PC-3 (cell line): Measurements from ENCODE around the gene SH3TC1. TPM values are rescaled to one million over a fixed set of nuclear protein-coding genes. Genes with fewer than 3 reads are reported as not detected.

ENCODE experiments used
- ATAC-seq: fragments of 200-7000 bp; cut with Tn5 transposase; 2 replicates; pipeline ENCODE4 v1.9.1; 2020; ENCODE audit warnings: mild to moderate bottlenecking, moderate library complexity
- BruUV-seq: library from RNA; stranded (reverse); fragments of 400-500 nt; replicated peaks from 2 replicates; lab custom pipeline; 2021; lab: Mats Ljungman, UMichigan
- CTCF ChIA-PET: fragments of 300-600 bp; sonication (Branson Sonifier 250); formaldehyde crosslinking; loops from one replicate; lab custom pipeline; 2022; ENCODE audit warnings: antibody characterized with exemption; lab: Charles Lee
- POLR2A ChIA-PET: fragments of 300-600 bp; sonication (Branson Sonifier 250); formaldehyde crosslinking; loops from one replicate; lab custom pipeline; 2022; ENCODE audit warnings: antibody characterized with exemption; ENCODE audit not compliant: unreplicated experiment; lab: Charles Lee
- DNase-seq: peaks from one replicate; pipeline ENCODE4 v3.0.0-alpha.2; 2015
- H2AFZ ChIP-seq: fragments of 300-600 bp; sonication (generic); 2 replicates; pipeline ENCODE4 v1.6.0; 2016; ENCODE audit warnings: antibody characterized with exemption, low read length
- H3F3A ChIP-seq: fragments of 300-600 bp; sonication (generic); one replicate; pipeline ENCODE4 v1.6.0; 2017; ENCODE audit warnings: antibody characterized with exemption, low read length, control low read depth, mild to moderate bottlenecking; ENCODE audit not compliant: unreplicated experiment
- H3K27ac ChIP-seq: fragments of 300-600 bp; sonication (generic); 2 replicates; pipeline ENCODE4 v1.5.1; 2016; ENCODE audit warnings: mild to moderate bottlenecking, low read length
- H3K27me3 ChIP-seq: fragments of 300-600 bp; sonication (generic); 2 replicates; pipeline ENCODE4 v1.6.1; 2016; ENCODE audit warnings: low read length, mixed read lengths
- H3K36me3 ChIP-seq: fragments of 300-600 bp; sonication (generic); 2 replicates; pipeline ENCODE4 v1.6.1; 2016; ENCODE audit warnings: low read depth, mixed run types, low read length, mixed read lengths
- H3K4me1 ChIP-seq: fragments of 300-600 bp; sonication (generic); 2 replicates; pipeline ENCODE4 v1.5.1; 2016; ENCODE audit warnings: low read length; ENCODE audit not compliant: insufficient read depth
- H3K4me2 ChIP-seq: fragments of 300-600 bp; sonication (generic); 2 replicates; pipeline ENCODE4 v1.6.0; 2016; ENCODE audit warnings: low read length
- H3K4me3 ChIP-seq: fragments of 300-600 bp; sonication (generic); 2 replicates; pipeline ENCODE4 v1.5.1; 2016; ENCODE audit warnings: mild to moderate bottlenecking, low read length, mixed read lengths
- H3K79me2 ChIP-seq: fragments of 300-600 bp; sonication (generic); 2 replicates; pipeline ENCODE4 v1.6.1; 2017; ENCODE audit warnings: low read length, mixed read lengths
- H3K9ac ChIP-seq: fragments of 300-600 bp; sonication (generic); 2 replicates; pipeline ENCODE4 v1.6.0; 2016; ENCODE audit warnings: mild to moderate bottlenecking, low read length
- H3K9me2 ChIP-seq: fragments of 300-600 bp; sonication (generic); replicated peaks from 2 replicates; pipeline ENCODE4 v1.6.1; 2016; ENCODE audit warnings: mixed run types, low read length, mixed read lengths
- H3K9me3 ChIP-seq: fragments of 300-600 bp; sonication (generic); 2 replicates; pipeline ENCODE4 v1.6.1; 2016; ENCODE audit warnings: low read length, mixed read lengths
- H4K20me1 ChIP-seq: fragments of 300-600 bp; sonication (generic); 2 replicates; pipeline ENCODE4 v1.6.1; 2016; ENCODE audit warnings: low read length, mixed read lengths
- EZH2 ChIP-seq: fragments of 300-600 bp; sonication (generic); IDR thresholded peaks from one replicate; pipeline ENCODE4 v1.6.1; 2017; ENCODE audit warnings: antibody characterized with exemption, mild to moderate bottlenecking, low read length; ENCODE audit not compliant: unreplicated experiment
- EZH2phosphoT487 ChIP-seq: fragments of 300-600 bp; sonication (generic); IDR thresholded peaks from 2 replicates; pipeline ENCODE4 v1.6.1; 2018; ENCODE audit warnings: mild to moderate bottlenecking, antibody characterized with exemption, low read length, borderline replicate concordance
- intact Hi-C: fragments of 100-400 bp; cut with micrococcal nuclease; formaldehyde crosslinking; loops from 2 replicates; pipeline ENCODE4 v1.9.0; 2023
- total RNA-seq: library from RNA; depleted of rRNA; stranded (reverse); fragments of >200 nt; gene quantifications from 2 replicates; pipeline ENCODE4 v1.2.3, GENCODE V29; 2014
- TF ChIP-seq, protein P1 (sequence below): fragments of 300-600 bp; sonication (generic); conservative IDR thresholded peaks from 2 replicates; pipeline ENCODE4 v1.5.1; 2017; ENCODE audit warnings: antibody characterized with exemption, low read depth, mild to moderate bottlenecking, low read length

Gene SH3TC1
- total RNA-seq, 1 experiment from 2014 or later, result 23.1 TPM

- H2AFZ ChIP-seq, result no peak overlapping the region
- no peak overlapping the region for H3K9ac ChIP-seq
- H3K9me3 ChIP-seq, result no peaks in the 10 kb centered on the region
- DNase-seq (no peak), ATAC-seq (no peak)
- H3K9me2 ChIP-seq, result no peaks in the 10 kb centered on the region
- no peaks in the 10 kb centered on the region for H3K27me3 ChIP-seq
- no peak overlapping the region for H3K4me2 ChIP-seq
- POLR2A ChIA-PET, result no interaction called here
- no peaks in the 10 kb centered on the region for H3K79me2 ChIP-seq
- BruUV-seq, result no TSS peak
- no peak overlapping the region for H3K4me3 ChIP-seq
- H3K27ac ChIP-seq, result no peak overlapping the region
- H3K4me1 ChIP-seq, result no peaks in the 10 kb centered on the region
- H4K20me1 ChIP-seq, result no peaks in the 10 kb centered on the region
- CTCF ChIA-PET, result no interaction called here
- H3F3A ChIP-seq, result no peaks in the 10 kb centered on the region
- no peaks in the 10 kb centered on the region for H3K36me3 ChIP-seq
- TF ChIP-seq, protein P1, sequence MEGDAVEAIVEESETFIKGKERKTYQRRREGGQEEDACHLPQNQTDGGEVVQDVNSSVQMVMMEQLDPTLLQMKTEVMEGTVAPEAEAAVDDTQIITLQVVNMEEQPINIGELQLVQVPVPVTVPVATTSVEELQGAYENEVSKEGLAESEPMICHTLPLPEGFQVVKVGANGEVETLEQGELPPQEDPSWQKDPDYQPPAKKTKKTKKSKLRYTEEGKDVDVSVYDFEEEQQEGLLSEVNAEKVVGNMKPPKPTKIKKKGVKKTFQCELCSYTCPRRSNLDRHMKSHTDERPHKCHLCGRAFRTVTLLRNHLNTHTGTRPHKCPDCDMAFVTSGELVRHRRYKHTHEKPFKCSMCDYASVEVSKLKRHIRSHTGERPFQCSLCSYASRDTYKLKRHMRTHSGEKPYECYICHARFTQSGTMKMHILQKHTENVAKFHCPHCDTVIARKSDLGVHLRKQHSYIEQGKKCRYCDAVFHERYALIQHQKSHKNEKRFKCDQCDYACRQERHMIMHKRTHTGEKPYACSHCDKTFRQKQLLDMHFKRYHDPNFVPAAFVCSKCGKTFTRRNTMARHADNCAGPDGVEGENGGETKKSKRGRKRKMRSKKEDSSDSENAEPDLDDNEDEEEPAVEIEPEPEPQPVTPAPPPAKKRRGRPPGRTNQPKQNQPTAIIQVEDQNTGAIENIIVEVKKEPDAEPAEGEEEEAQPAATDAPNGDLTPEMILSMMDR, result no peak
- TF ChIP-seq EZH2phosphoT487 (no peak), EZH2 (no peak)
- intact Hi-C loops, result no loop called here
Measured at GRCh38 chr4:8215641-8216442, 16.8 kb downstream of the SH3TC1 start.

GRCh38 chr4:8216443-8217245, 17.6 kb downstream of the SH3TC1 start:
- intact Hi-C loops, result no loop called here
- CTCF ChIA-PET, result no interaction called here
- no peaks in the 10 kb centered on the region for H4K20me1 ChIP-seq

More at GRCh38 chr4:8216443-8217245, 17.6 kb downstream of the SH3TC1 start:
- Histone ChIP-seq H3K4me1 (no peaks in the 10 kb centered on the region), H3F3A (no peaks in the 10 kb centered on the region), H3K27ac (no peak overlapping the region), H3K4me2 (no peak overlapping the region), H3K9ac (no peak overlapping the region), H3K4me3 (no peak overlapping the region), H3K9me3 (no peaks in the 10 kb centered on the region), H3K9me2 (no peaks in the 10 kb centered on the region), H2AFZ (no peak overlapping the region), H3K27me3 (no peaks in the 10 kb centered on the region), H3K36me3 (no peaks in the 10 kb centered on the region), H3K79me2 (no peaks in the 10 kb centered on the region)
- TF ChIP-seq EZH2 (no peak), EZH2phosphoT487 (no peak)
- TF ChIP-seq, protein P1, result no peak
- DNase-seq (no peak), ATAC-seq (no peak)
- POLR2A ChIA-PET, result no interaction called here
- no TSS peak for BruUV-seq
